ENCODE results near the gene MYH16.

Gene MYH16

GRCh38 chr7:99243751-99244337 is 28.8 kb upstream of the MYH16 start:
- H3K27ac ChIP-seq: no peak overlapping the region
- H3K36me3 ChIP-seq (ENCODE audit: insufficient read depth): no peaks in the 10 kb centered on the region
- H2AFZ ChIP-seq (ENCODE audit: low read depth): no peak overlapping the region
- no peak overlapping the region for H3K4me3 ChIP-seq (IDR thresholded peaks at IDR 0.05; ENCODE audit: insufficient read depth, low read depth, low read length)
- no peak overlapping the region for H3K4me2 ChIP-seq
- no peak overlapping the region for H3K9ac ChIP-seq
- no peaks in the 10 kb centered on the region for H3K79me2 ChIP-seq (ENCODE audit: insufficient read depth, low read depth)
- no peaks in the 10 kb centered on the region for H3K4me1 ChIP-seq (ENCODE audit: low read depth, poor library complexity, severe bottlenecking)
- H4K20me1 ChIP-seq (ENCODE audit: insufficient read depth): no peaks in the 10 kb centered on the region
- TF ChIP-seq, protein P1, sequence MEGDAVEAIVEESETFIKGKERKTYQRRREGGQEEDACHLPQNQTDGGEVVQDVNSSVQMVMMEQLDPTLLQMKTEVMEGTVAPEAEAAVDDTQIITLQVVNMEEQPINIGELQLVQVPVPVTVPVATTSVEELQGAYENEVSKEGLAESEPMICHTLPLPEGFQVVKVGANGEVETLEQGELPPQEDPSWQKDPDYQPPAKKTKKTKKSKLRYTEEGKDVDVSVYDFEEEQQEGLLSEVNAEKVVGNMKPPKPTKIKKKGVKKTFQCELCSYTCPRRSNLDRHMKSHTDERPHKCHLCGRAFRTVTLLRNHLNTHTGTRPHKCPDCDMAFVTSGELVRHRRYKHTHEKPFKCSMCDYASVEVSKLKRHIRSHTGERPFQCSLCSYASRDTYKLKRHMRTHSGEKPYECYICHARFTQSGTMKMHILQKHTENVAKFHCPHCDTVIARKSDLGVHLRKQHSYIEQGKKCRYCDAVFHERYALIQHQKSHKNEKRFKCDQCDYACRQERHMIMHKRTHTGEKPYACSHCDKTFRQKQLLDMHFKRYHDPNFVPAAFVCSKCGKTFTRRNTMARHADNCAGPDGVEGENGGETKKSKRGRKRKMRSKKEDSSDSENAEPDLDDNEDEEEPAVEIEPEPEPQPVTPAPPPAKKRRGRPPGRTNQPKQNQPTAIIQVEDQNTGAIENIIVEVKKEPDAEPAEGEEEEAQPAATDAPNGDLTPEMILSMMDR (conservative IDR thresholded peaks at IDR 0.05; ENCODE audit: low read depth, low read length): no peak
- H3K27me3 ChIP-seq (ENCODE audit: insufficient read depth, low read depth): no peaks in the 10 kb centered on the region

DNA sequence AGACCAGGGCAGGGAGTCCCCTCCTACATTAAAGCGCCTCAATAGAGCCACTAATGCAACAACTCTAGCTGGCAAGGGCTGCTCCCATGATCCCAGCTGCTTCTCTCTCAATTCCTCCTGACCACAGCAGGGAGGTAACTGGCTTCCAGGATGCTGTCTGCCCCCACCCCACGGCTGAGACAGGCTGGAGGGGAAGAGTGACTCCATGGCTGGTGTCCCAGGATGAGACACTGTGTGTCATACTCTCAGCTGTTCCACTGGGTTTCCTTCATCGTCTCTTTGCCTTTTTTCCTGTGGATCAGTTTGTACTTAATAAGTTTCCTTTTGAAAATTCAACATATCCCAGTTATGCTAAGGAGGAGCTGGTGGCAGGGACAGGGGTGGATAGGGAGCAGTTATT is 27.7 kb upstream of the MYH16 start:
- TF ChIP-seq, protein P1 (conservative IDR thresholded peaks at IDR 0.05; ENCODE audit: low read depth, low read length): no peak
- Histone ChIP-seq H3K4me1 (ENCODE audit: low read depth, poor library complexity, severe bottlenecking) (no peaks in the 10 kb centered on the region), H2AFZ (ENCODE audit: low read depth) (no peak overlapping the region)

GRCh38 chr7:99248391-99249095 is 24.1 kb upstream of the MYH16 start:
- Histone ChIP-seq H2AFZ (ENCODE audit: low read depth) (no peak overlapping the region), H3K4me2 (no peak overlapping the region), H3K79me2 (ENCODE audit: insufficient read depth, low read depth) (no peaks in the 10 kb centered on the region), H4K20me1 (ENCODE audit: insufficient read depth) (no peaks in the 10 kb centered on the region), H3K4me1 (ENCODE audit: low read depth, poor library complexity, severe bottlenecking) (no peaks in the 10 kb centered on the region), H3K36me3 (ENCODE audit: insufficient read depth) (no peaks in the 10 kb centered on the region), H3K27me3 (ENCODE audit: insufficient read depth, low read depth) (no peaks in the 10 kb centered on the region), H3K4me3 (IDR thresholded peaks at IDR 0.05; ENCODE audit: insufficient read depth, low read depth, low read length) (no peak overlapping the region), H3K9ac (no peak overlapping the region), H3K27ac (no peak overlapping the region)
- TF ChIP-seq, protein P1 (conservative IDR thresholded peaks at IDR 0.05; ENCODE audit: low read depth, low read length): no peak

More for the DNA sequence above, 27.7 kb upstream of the MYH16 start:
- Histone ChIP-seq H3K27ac (no peak overlapping the region), H3K36me3 (ENCODE audit: insufficient read depth) (no peaks in the 10 kb centered on the region), H3K9ac (no peak overlapping the region), H3K79me2 (ENCODE audit: insufficient read depth, low read depth) (no peaks in the 10 kb centered on the region), H4K20me1 (ENCODE audit: insufficient read depth) (no peaks in the 10 kb centered on the region), H3K4me3 (IDR thresholded peaks at IDR 0.05; ENCODE audit: insufficient read depth, low read depth, low read length) (no peak overlapping the region), H3K4me2 (no peak overlapping the region), H3K27me3 (ENCODE audit: insufficient read depth, low read depth) (no peaks in the 10 kb centered on the region)

DNA sequence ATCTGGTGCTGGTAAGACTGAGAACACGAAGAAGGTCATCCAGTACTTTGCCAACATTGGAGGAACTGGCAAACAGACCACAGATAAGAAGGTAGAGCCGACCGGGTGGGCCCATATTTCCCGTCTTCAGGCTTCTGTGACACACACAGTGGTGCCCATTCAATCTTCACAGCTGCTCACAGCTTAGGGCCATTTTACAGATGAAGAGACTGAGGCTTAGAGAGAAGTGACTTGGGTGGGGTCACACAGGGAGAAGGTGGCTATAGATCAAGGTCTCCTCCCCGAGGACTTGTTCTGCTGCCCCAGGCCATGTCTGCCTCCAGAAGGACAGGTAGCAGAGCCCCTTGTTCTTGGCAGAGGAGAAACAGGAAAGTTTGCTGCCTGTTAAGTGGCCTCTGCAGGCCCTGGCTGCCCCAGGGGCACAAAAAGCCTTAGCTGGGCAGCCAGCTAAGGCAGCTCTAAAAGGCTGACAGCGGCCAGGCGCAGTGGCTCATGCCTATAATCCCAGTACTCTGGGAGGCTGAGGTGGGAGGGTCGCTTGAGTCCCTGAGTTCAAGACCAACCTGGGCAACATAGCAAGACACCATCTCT is 22.6 kb upstream of the MYH16 start:
- Histone ChIP-seq H3K27me3 (ENCODE audit: insufficient read depth, low read depth) (no peaks in the 10 kb centered on the region), H3K4me2 (no peak overlapping the region), H3K9ac (no peak overlapping the region), H3K27ac (no peak overlapping the region), H3K4me3 (IDR thresholded peaks at IDR 0.05; ENCODE audit: insufficient read depth, low read depth, low read length) (no peak overlapping the region), H3K36me3 (ENCODE audit: insufficient read depth) (no peaks in the 10 kb centered on the region), H3K79me2 (ENCODE audit: insufficient read depth, low read depth) (no peaks in the 10 kb centered on the region), H2AFZ (ENCODE audit: low read depth) (no peak overlapping the region), H4K20me1 (ENCODE audit: insufficient read depth) (no peaks in the 10 kb centered on the region), H3K4me1 (ENCODE audit: low read depth, poor library complexity, severe bottlenecking) (no peaks in the 10 kb centered on the region)
- TF ChIP-seq, protein P1 (conservative IDR thresholded peaks at IDR 0.05; ENCODE audit: low read depth, low read length): no peak

Data from KMS-11 (cell line).